Measurements from ENCODE around the gene COL6A2. TPM values are rescaled to one million over a fixed set of nuclear protein-coding genes. Genes with fewer than 3 reads are reported as not detected.

Gene COL6A2
- total RNA-seq, 1 experiment from 2014 or later: 15.0 TPM

GRCh38 chr21:46135782-46136395 lies 38.0 kb downstream of the COL6A2 start:
- Histone ChIP-seq H3K9me3 (ENCODE audit: low read depth, low read length, poor library complexity, severe bottlenecking) (no peaks in the 10 kb centered on the region), H3K4me1 (ENCODE audit: insufficient read depth, low read length, poor library complexity, severe bottlenecking) (peaks cover 7% of the 10 kb centered on the region), H3K4me3 (ENCODE audit: low read depth, low read length, poor library complexity, severe bottlenecking) (no peak overlapping the region), H3K36me3 (ENCODE audit: insufficient read depth, low read length, poor library complexity, severe bottlenecking) (no peaks in the 10 kb centered on the region), H3K27ac (ENCODE audit: low read depth, low read length, poor library complexity, severe bottlenecking) (no peak overlapping the region), H3K27me3 (replicated peaks; ENCODE audit: insufficient read depth, low read depth, low read length, poor library complexity) (no peaks in the 10 kb centered on the region)
- no TSS peak for BruUV-seq (replicated peaks)
- ChIA-PET CTCF (no interaction called here), POLR2A (ENCODE audit: low non-redundant PET) (no interaction called here)
- intact Hi-C loops (cut with micrococcal nuclease; ENCODE audit: unreplicated experiment): no loop called here
- TF ChIP-seq CTCF (conservative IDR thresholded peaks at IDR 0.05; ENCODE audit: low read depth, low read length) (0 out of 2 replicates have a peak, but pooled peaks have one; percentile 25), EZH2 (IDR thresholded peaks at IDR 0.05; ENCODE audit: borderline replicate concordance, low read depth, low read length, poor library complexity, severe bottlenecking) (no peak)
- no peak for DNase-seq (ENCODE audit: low spot score)

- no peak for DNase-seq (ENCODE audit: low spot score)
- no peak for TF ChIP-seq CTCF (conservative IDR thresholded peaks at IDR 0.05; ENCODE audit: low read depth, low read length)
- TF ChIP-seq EZH2 (IDR thresholded peaks at IDR 0.05; ENCODE audit: borderline replicate concordance, low read depth, low read length, poor library complexity, severe bottlenecking): no peak
- no peak overlapping the region for H3K4me3 ChIP-seq (ENCODE audit: low read depth, low read length, poor library complexity, severe bottlenecking)
- H3K27me3 ChIP-seq (replicated peaks; ENCODE audit: insufficient read depth, low read depth, low read length, poor library complexity): no peaks in the 10 kb centered on the region
- no peaks in the 10 kb centered on the region for H3K36me3 ChIP-seq (ENCODE audit: insufficient read depth, low read length, poor library complexity, severe bottlenecking)
- BruUV-seq (replicated peaks): no TSS peak
- CTCF ChIA-PET: interaction anchor here (0.6 kb wide), 1 partner anchor 22 kb away, joined by 6 read pairs; no protein-coding TSS in a partner anchor
- peaks cover 7% of the 10 kb centered on the region for H3K4me1 ChIP-seq (ENCODE audit: insufficient read depth, low read length, poor library complexity, severe bottlenecking)
- intact Hi-C loops (cut with micrococcal nuclease; ENCODE audit: unreplicated experiment): no loop called here
- no peaks in the 10 kb centered on the region for H3K9me3 ChIP-seq (ENCODE audit: low read depth, low read length, poor library complexity, severe bottlenecking)
- POLR2A ChIA-PET (ENCODE audit: low non-redundant PET): no interaction called here
- no peak overlapping the region for H3K27ac ChIP-seq (ENCODE audit: low read depth, low read length, poor library complexity, severe bottlenecking)
Measured at GRCh38 chr21:46136739-46137349, 38.9 kb downstream of the COL6A2 start.

GRCh38 chr21:46137908-46138307 lies 40.0 kb downstream of the COL6A2 start:
- no peaks in the 10 kb centered on the region for H3K36me3 ChIP-seq (ENCODE audit: insufficient read depth, low read length, poor library complexity, severe bottlenecking)
- TF ChIP-seq CTCF (conservative IDR thresholded peaks at IDR 0.05; ENCODE audit: low read depth, low read length) (no peak), EZH2 (IDR thresholded peaks at IDR 0.05; ENCODE audit: borderline replicate concordance, low read depth, low read length, poor library complexity, severe bottlenecking) (no peak)
- H3K9me3 ChIP-seq (ENCODE audit: low read depth, low read length, poor library complexity, severe bottlenecking): no peaks in the 10 kb centered on the region
- DNase-seq (ENCODE audit: low spot score): no peak
- H3K4me3 ChIP-seq (ENCODE audit: low read depth, low read length, poor library complexity, severe bottlenecking): no peak overlapping the region
- intact Hi-C loops (cut with micrococcal nuclease; ENCODE audit: unreplicated experiment): no loop called here
- no peak overlapping the region for H3K27ac ChIP-seq (ENCODE audit: low read depth, low read length, poor library complexity, severe bottlenecking)
- peaks cover 7% of the 10 kb centered on the region for H3K4me1 ChIP-seq (ENCODE audit: insufficient read depth, low read length, poor library complexity, severe bottlenecking)
- no TSS peak for BruUV-seq (replicated peaks)
- ChIA-PET POLR2A (ENCODE audit: low non-redundant PET) (no interaction called here), CTCF (no interaction called here)
- no peaks in the 10 kb centered on the region for H3K27me3 ChIP-seq (replicated peaks; ENCODE audit: insufficient read depth, low read depth, low read length, poor library complexity)
